Measurements from ENCODE around the gene GAL3ST3.

GAL3ST3 gene

GRCh38 chr11:66068923-66069714 lies 20.2 kb upstream of the GAL3ST3 start:
- DNase-seq = peak; percentile 54

GRCh38 chr11:66068154-66068821 lies 19.3 kb upstream of the GAL3ST3 start:
- peak; percentile 78 for DNase-seq

- DNase-seq = no peak
Observed at GRCh38 chr11:66067640-66068039, 18.7 kb upstream of the GAL3ST3 start.

GRCh38 chr11:66066751-66067150 lies 17.8 kb upstream of the GAL3ST3 start:
- peak; percentile 12 for DNase-seq

- no peak for DNase-seq
Observed at GRCh38 chr11:66064571-66064970, 15.6 kb upstream of the GAL3ST3 start.

GRCh38 chr11:66063900-66064299 lies 14.9 kb upstream of the GAL3ST3 start:
- no peak for DNase-seq

GRCh38 chr11:66062408-66062807 lies 13.4 kb upstream of the GAL3ST3 start:
- DNase-seq = no peak

- no peak for DNase-seq
Observed at GRCh38 chr11:66061268-66061667, 12.3 kb upstream of the GAL3ST3 start.

GRCh38 chr11:66059966-66060680 lies 11.2 kb upstream of the GAL3ST3 start:
- DNase-seq = no peak

- no peak for DNase-seq
Observed at GRCh38 chr11:66056501-66056900, 7.5 kb upstream of the GAL3ST3 start.

GRCh38 chr11:66055021-66055420 lies 6.1 kb upstream of the GAL3ST3 start:
- no peak for DNase-seq

GRCh38 chr11:66052664-66052982 lies 3.7 kb upstream of the GAL3ST3 start:
- DNase-seq = no peak

- DNase-seq = peak; percentile 91
Observed at GRCh38 chr11:66051766-66052663, 3.1 kb upstream of the GAL3ST3 start, which contains the start of gene SF3B2. TSS of gene SF3B2 (plus strand) at chr11:66052364. CDS start at chr11:66052385, 21 bp downstream.

GRCh38 chr11:66051371-66051765 lies 2.4 kb upstream of the GAL3ST3 start:
- no peak for DNase-seq

- DNase-seq = no peak
Observed at GRCh38 chr11:66050581-66051231, 1.7 kb upstream of the GAL3ST3 start.

GRCh38 chr11:66047541-66048365 lies 1.2 kb downstream of the GAL3ST3 start:
- DNase-seq = no peak

- no peak for DNase-seq
Observed at GRCh38 chr11:66046901-66047300, 2.1 kb downstream of the GAL3ST3 start.

- DNase-seq = peak; percentile 84
Observed at GRCh38 chr11:66045177-66045639, 3.8 kb downstream of the GAL3ST3 start.

- DNase-seq = no peak
Observed at GRCh38 chr11:66044757-66045156, 4.2 kb downstream of the GAL3ST3 start.

- no peak for DNase-seq
Observed at GRCh38 chr11:66042996-66043906, 5.7 kb downstream of the GAL3ST3 start.
